Vagina (tissue), 2 donors: ENCODE data around the gene FLNB. TPM values are rescaled to one million over a fixed set of nuclear protein-coding genes. Genes with fewer than 3 reads are reported as not detected.
A peak's percentile ranks its signal among the peaks of the same experiment; 100 is the strongest.

Source experiments
- DNase-seq, 2 donors: peaks; one replicate each; pipeline ENCODE4 v3.0.0-alpha.2; 2017; ENCODE audit errors: extremely low spot score in 2 of 2
- H3K27ac ChIP-seq: fragments of 200-600 bp; sonication (generic); one replicate; pipeline ENCODE4 v1.5.1; 2019
- H3K27me3 ChIP-seq: fragments of 200-600 bp; sonication (generic); one replicate; pipeline ENCODE4 v1.5.1; 2019
- H3K36me3 ChIP-seq, 2 donors: fragments of 200-600 bp; sonication (generic); one replicate each; pipeline ENCODE4 v1.5.1; 2017 to 2019
- H3K4me1 ChIP-seq: fragments of 200-600 bp; sonication (generic); one replicate; pipeline ENCODE4 v1.5.1; 2019
- H3K4me3 ChIP-seq, 2 donors: fragments of 200-600 bp; sonication (generic); 1 replicate in 1 of 2; 2 replicates in 1 of 2; pipeline ENCODE4 v1.5.1; 2016 to 2019
- H3K9me3 ChIP-seq: fragments of 200-600 bp; sonication (generic); one replicate; pipeline ENCODE4 v1.5.1; 2019
- CTCF ChIP-seq, 3 experiments: fragments of 450-650 bp in 2 of 3; fragments of 200-600 bp in 1 of 3; sonication (generic) in 1 of 3; IDR thresholded peaks; one replicate each; pipeline ENCODE4 v1.5.1; 2017 to 2019; ENCODE audit warnings: antibody characterized with exemption in 3 of 3, mild to moderate bottlenecking in 2 of 3, moderate library complexity in 2 of 3
- POLR2A ChIP-seq, 2 donors: fragments of 450-650 bp; IDR thresholded peaks; one replicate each; pipeline ENCODE4 v1.6.1; 2017; ENCODE audit warnings: antibody characterized with exemption in 2 of 2, mild to moderate bottlenecking in 2 of 2, moderate library complexity in 2 of 2
- POLR2AphosphoS5 ChIP-seq, 2 donors: sonication (generic); formaldehyde crosslinking; IDR thresholded peaks; one replicate each; pipeline ENCODE4 v1.9.0; 2017; ENCODE audit warnings: antibody characterized with exemption in 2 of 2, mild to moderate bottlenecking in 2 of 2, low read depth in 1 of 2; ENCODE audit not compliant: insufficient read depth in 1 of 2
- intact Hi-C: fragments of 100-400 bp; cut with DNase I; formaldehyde crosslinking; loops from one replicate; pipeline ENCODE4 v1.15.1; 2023
- total RNA-seq: library from RNA; depleted of rRNA; stranded (reverse); fragments of >200 nt; gene quantifications from one replicate; pipeline ENCODE4 v1.2.3, GENCODE V29; 2016

Gene FLNB
- total RNA-seq, 1 donor from 2014 or later, result 147 TPM

- TF ChIP-seq POLR2A (IDR thresholded peaks at IDR 0.05) (no peak), POLR2AphosphoS5 (IDR thresholded peaks at IDR 0.05; ENCODE audit: insufficient read depth in 1 of 2, low read depth in 1 of 2) (no peak)
- no peaks in the 10 kb centered on the region for H3K36me3 ChIP-seq
- H3K4me3 ChIP-seq, result no peak overlapping the region
- intact Hi-C loops, result no loop called here
- H3K27me3 ChIP-seq, result no peaks in the 10 kb centered on the region
- no peak overlapping the region for H3K27ac ChIP-seq
- no peak for DNase-seq
- peaks cover 56% of the 10 kb centered on the region for H3K4me1 ChIP-seq
- no peaks in the 10 kb centered on the region for H3K9me3 ChIP-seq
These were observed 33.7 kb downstream of the FLNB start for GRCh38 chr3:58041826-58042324.

- Histone ChIP-seq H3K4me1 (peaks cover 49% of the 10 kb centered on the region), H3K36me3 (no peaks in the 10 kb centered on the region), H3K27ac (no peak overlapping the region), H3K4me3 (no peak overlapping the region), H3K27me3 (no peaks in the 10 kb centered on the region), H3K9me3 (no peaks in the 10 kb centered on the region)
- intact Hi-C loops, result no loop called here
- no peak for TF ChIP-seq POLR2A (IDR thresholded peaks at IDR 0.05)
- DNase-seq, result no peak
These were observed 34.9 kb downstream of the FLNB start for GRCh38 chr3:58042947-58043707.

- no peaks in the 10 kb centered on the region for H3K27me3 ChIP-seq
- no peaks in the 10 kb centered on the region for H3K9me3 ChIP-seq
- no peak overlapping the region for H3K4me3 ChIP-seq
- peaks cover 51% of the 10 kb centered on the region for H3K4me1 ChIP-seq
- peak overlapping the region; percentile 46 for H3K27ac ChIP-seq
- TF ChIP-seq POLR2AphosphoS5 (IDR thresholded peaks at IDR 0.05; ENCODE audit: insufficient read depth in 1 of 2, low read depth in 1 of 2) (no peak), POLR2A (IDR thresholded peaks at IDR 0.05) (no peak), CTCF (IDR thresholded peaks at IDR 0.05) (no peak)
- intact Hi-C loops, result no loop called here
- no peak for DNase-seq
- H3K36me3 ChIP-seq, result no peaks in the 10 kb centered on the region
These were observed 35.7 kb downstream of the FLNB start for GRCh38 chr3:58043933-58044332.

GRCh38 chr3:58044691-58045483, 36.7 kb downstream of the FLNB start:
- H3K9me3 ChIP-seq, result no peaks in the 10 kb centered on the region
- no peak overlapping the region for H3K4me3 ChIP-seq
- H3K36me3 ChIP-seq, result no peaks in the 10 kb centered on the region
- H3K27ac ChIP-seq, result peak overlapping the region; percentile 46
- H3K27me3 ChIP-seq, result no peaks in the 10 kb centered on the region
- TF ChIP-seq POLR2AphosphoS5 (IDR thresholded peaks at IDR 0.05; ENCODE audit: insufficient read depth in 1 of 2, low read depth in 1 of 2) (no peak), POLR2A (IDR thresholded peaks at IDR 0.05) (no peak), CTCF (IDR thresholded peaks at IDR 0.05) (no peak)
- no peak for DNase-seq
- H3K4me1 ChIP-seq, result peaks cover 54% of the 10 kb centered on the region
- intact Hi-C loops, result no loop called here

- H3K36me3 ChIP-seq, result no peaks in the 10 kb centered on the region
- H3K4me1 ChIP-seq, result peaks cover 64% of the 10 kb centered on the region
- DNase-seq, result no peak
- no peak for TF ChIP-seq POLR2A (IDR thresholded peaks at IDR 0.05)
- TF ChIP-seq POLR2AphosphoS5 (IDR thresholded peaks at IDR 0.05; ENCODE audit: insufficient read depth in 1 of 2, low read depth in 1 of 2), result no peak
- no peak for TF ChIP-seq CTCF (IDR thresholded peaks at IDR 0.05)
- H3K9me3 ChIP-seq, result no peaks in the 10 kb centered on the region
- H3K4me3 ChIP-seq, result no peak overlapping the region
- peak overlapping the region; percentile 1 for H3K27ac ChIP-seq
- intact Hi-C loops, result no loop called here
- no peaks in the 10 kb centered on the region for H3K27me3 ChIP-seq
These were observed 39.6 kb downstream of the FLNB start for GRCh38 chr3:58047826-58048225.
